ENCODE results near the gene MR1. TPM values are rescaled to one million over a fixed set of nuclear protein-coding genes. Genes with fewer than 3 reads are reported as not detected.

Gene MR1
- total RNA-seq, 2 donors from 2014 or later: 9.9 to 10.0 TPM

- TF ChIP-seq, protein P1, sequence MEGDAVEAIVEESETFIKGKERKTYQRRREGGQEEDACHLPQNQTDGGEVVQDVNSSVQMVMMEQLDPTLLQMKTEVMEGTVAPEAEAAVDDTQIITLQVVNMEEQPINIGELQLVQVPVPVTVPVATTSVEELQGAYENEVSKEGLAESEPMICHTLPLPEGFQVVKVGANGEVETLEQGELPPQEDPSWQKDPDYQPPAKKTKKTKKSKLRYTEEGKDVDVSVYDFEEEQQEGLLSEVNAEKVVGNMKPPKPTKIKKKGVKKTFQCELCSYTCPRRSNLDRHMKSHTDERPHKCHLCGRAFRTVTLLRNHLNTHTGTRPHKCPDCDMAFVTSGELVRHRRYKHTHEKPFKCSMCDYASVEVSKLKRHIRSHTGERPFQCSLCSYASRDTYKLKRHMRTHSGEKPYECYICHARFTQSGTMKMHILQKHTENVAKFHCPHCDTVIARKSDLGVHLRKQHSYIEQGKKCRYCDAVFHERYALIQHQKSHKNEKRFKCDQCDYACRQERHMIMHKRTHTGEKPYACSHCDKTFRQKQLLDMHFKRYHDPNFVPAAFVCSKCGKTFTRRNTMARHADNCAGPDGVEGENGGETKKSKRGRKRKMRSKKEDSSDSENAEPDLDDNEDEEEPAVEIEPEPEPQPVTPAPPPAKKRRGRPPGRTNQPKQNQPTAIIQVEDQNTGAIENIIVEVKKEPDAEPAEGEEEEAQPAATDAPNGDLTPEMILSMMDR (IDR thresholded peaks at IDR 0.05): peak in 1 of 2 donors; percentile 72
- no peak for DNase-seq (ENCODE audit: low spot score)
- H3K27ac ChIP-seq: no peak overlapping the region
- no peak overlapping the region for H3K4me3 ChIP-seq
- peaks cover 0 to 5% of the 10 kb centered on the region in 2 donors for H3K4me1 ChIP-seq
- H3K36me3 ChIP-seq: no peaks in the 10 kb centered on the region
- H3K27me3 ChIP-seq: no peaks in the 10 kb centered on the region
- no peaks in the 10 kb centered on the region for H3K9me3 ChIP-seq
Observed at GRCh38 chr1:181083842-181084605, 50.2 kb downstream of the MR1 start.

DNA sequence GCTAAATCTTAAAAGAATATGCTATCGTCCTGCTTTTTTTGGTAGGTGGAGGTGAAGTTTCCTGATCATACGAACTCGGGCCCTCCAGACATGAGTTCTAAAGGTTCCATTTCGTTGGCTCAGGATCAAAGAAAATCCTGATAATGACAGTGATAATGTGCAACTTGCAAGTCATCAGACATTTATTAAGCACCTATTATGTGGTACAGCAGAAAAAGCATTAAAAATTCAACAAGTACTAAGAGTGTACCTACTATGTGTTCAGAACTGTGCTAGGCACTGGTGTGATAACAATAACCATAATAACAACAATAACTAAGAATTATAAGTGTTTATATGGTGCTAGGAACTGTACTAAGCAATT, 50.8 kb downstream of the MR1 start:
- Histone ChIP-seq H3K4me1 (peaks cover 0 to 5% of the 10 kb centered on the region in 2 donors), H3K27me3 (no peaks in the 10 kb centered on the region), H3K36me3 (no peaks in the 10 kb centered on the region), H3K4me3 (no peak overlapping the region), H3K9me3 (no peaks in the 10 kb centered on the region), H3K27ac (no peak overlapping the region)
- TF ChIP-seq, protein P1 (IDR thresholded peaks at IDR 0.05): no peak
- no peak for DNase-seq (ENCODE audit: low spot score)

- TF ChIP-seq, protein P1 (IDR thresholded peaks at IDR 0.05): no peak
- no peak overlapping the region for H3K4me3 ChIP-seq
- H3K27me3 ChIP-seq: no peaks in the 10 kb centered on the region
- no peak overlapping the region for H3K27ac ChIP-seq
- no peaks in the 10 kb centered on the region for H3K9me3 ChIP-seq
- H3K36me3 ChIP-seq: peaks cover 10% of the 10 kb centered on the region
- no peak for DNase-seq (ENCODE audit: low spot score)
- H3K4me1 ChIP-seq: peaks cover 0 to 14% of the 10 kb centered on the region in 2 donors
Observed at GRCh38 chr1:181086091-181086490, 52.3 kb downstream of the MR1 start.

DNA sequence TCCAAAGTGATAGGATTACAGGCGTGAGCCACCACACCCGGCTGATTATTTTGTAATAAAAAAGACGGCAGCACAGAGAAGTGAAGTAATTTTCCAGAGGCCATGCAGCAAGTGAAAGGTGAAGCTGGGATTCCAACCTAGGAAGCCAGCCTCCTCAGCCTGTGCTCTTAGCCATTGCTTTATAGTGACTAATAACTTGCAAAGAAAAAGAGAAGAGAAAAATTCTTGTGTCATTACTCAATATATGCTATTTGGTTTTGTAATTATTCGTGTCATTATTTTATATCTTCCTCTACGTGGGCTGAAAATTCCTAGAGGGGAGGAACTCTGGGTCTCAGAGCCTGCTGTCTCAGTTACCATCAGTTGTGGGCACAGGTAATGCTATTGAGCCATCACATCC, 53.1 kb downstream of the MR1 start:
- Histone ChIP-seq H3K27ac (no peak overlapping the region), H3K9me3 (no peaks in the 10 kb centered on the region), H3K36me3 (peaks cover 12% of the 10 kb centered on the region), H3K4me3 (no peak overlapping the region), H3K27me3 (no peaks in the 10 kb centered on the region), H3K4me1 (peaks cover 0 to 23% of the 10 kb centered on the region in 2 donors)
- TF ChIP-seq, protein P1 (IDR thresholded peaks at IDR 0.05): no peak
- DNase-seq (ENCODE audit: low spot score): no peak

DNA sequence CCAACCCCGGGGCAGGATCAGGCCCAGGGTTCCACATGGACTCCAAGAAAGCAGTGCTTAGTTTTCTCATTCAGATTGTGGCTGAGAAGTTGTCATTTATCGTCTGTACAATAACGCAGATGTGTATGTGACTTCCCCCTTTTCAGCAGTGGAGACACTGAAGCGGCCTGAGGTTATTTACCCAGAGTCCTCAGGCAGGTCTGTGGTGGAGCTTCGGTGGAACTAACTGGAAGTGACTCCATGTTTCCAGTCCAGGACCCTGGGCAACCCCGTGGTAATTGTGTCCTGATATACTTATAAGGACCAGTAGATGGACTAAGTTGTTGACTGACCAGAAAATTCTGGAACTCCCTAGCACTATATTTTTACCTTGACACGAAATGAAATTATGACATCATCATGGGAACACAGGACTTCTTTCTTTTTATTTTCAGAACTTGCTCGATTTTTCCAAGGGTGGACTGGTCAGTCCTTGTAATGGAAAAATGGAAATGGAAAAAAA, 53.7 kb downstream of the MR1 start:
- no peak for DNase-seq (ENCODE audit: low spot score)
- TF ChIP-seq, protein P1 (IDR thresholded peaks at IDR 0.05): no peak
- H3K27ac ChIP-seq: no peak overlapping the region
- H3K9me3 ChIP-seq: no peaks in the 10 kb centered on the region
- H3K4me1 ChIP-seq: peaks cover 0 to 28% of the 10 kb centered on the region in 2 donors
- H3K27me3 ChIP-seq: no peaks in the 10 kb centered on the region
- H3K36me3 ChIP-seq: peaks cover 17% of the 10 kb centered on the region
- no peak overlapping the region for H3K4me3 ChIP-seq

All from right atrium auricular region (tissue), 2 donors.